ENCODE measurements around the gene GDPD3. TPM values are rescaled to one million over a fixed set of nuclear protein-coding genes. Genes with fewer than 3 reads are reported as not detected.

Gene GDPD3
- total and polyA plus RNA-seq, 2 of the 13 experiments (the other 11 are each of a cell fraction or from before 2014, with no cell fraction given): 18.7 to 20.6 TPM

GRCh38 chr16:30065102-30065942 is 48.0 kb downstream of the GDPD3 start, which contains the start of gene ALDOA (continued):
- TF ChIP-seq ZNF318 (CRISPR knock-in tag; IDR thresholded peaks at IDR 0.05) (no peak; the same call in none of the 2 replicates), ZNF33B (CRISPR knock-in tag; IDR thresholded peaks at IDR 0.05) (peak; percentile 42; the same call in 1 of the 2 replicates), HIC2 (CRISPR knock-in tag; IDR thresholded peaks at IDR 0.05; ENCODE audit: low read depth) (peak; percentile 90), ZNF20 (CRISPR knock-in tag; IDR thresholded peaks at IDR 0.05) (peak; percentile 96; the same call in 1 of the 2 replicates), TBP (CRISPR knock-in tag; IDR thresholded peaks at IDR 0.05) (0 out of 2 replicates have a peak, but pooled peaks have one; percentile 32), RFX5 (IDR thresholded peaks at IDR 0.05; ENCODE audit: low read depth, low read length) (peak; percentile 57), ZHX1 (CRISPR knock-in tag; IDR thresholded peaks at IDR 0.05; ENCODE audit: low read depth) (peak; percentile 74; the same call in 1 of the 2 replicates), HDAC2 (CRISPR knock-in tag; IDR thresholded peaks at IDR 0.05) (peak; percentile 93), ZNF251 (CRISPR knock-in tag; IDR thresholded peaks at IDR 0.05) (0 out of 2 replicates have a peak, but pooled peaks have one; percentile 83), ZMYM3 (CRISPR knock-in tag; IDR thresholded peaks at IDR 0.05) (peak; percentile 74)

All from HepG2 (cell line).